Measurements from ENCODE around the gene KRTAP10-2.

GRCh38 chr21:44542716-44543115 is 8.6 kb downstream of the KRTAP10-2 start:
- no peak for TF ChIP-seq CTCF (conservative IDR thresholded peaks at IDR 0.05 in 1 of 2, IDR thresholded peaks at IDR 0.05 in 1 of 2; ENCODE audit: low read depth in 1 of 2, low read length in 2 of 2)
- TF ChIP-seq EZH2 (IDR thresholded peaks at IDR 0.05; ENCODE audit: low read length, missing control alignments): no peak

Measured in fibroblast of lung (primary cell).